ENCODE results near the gene ADAM23.

DNA sequence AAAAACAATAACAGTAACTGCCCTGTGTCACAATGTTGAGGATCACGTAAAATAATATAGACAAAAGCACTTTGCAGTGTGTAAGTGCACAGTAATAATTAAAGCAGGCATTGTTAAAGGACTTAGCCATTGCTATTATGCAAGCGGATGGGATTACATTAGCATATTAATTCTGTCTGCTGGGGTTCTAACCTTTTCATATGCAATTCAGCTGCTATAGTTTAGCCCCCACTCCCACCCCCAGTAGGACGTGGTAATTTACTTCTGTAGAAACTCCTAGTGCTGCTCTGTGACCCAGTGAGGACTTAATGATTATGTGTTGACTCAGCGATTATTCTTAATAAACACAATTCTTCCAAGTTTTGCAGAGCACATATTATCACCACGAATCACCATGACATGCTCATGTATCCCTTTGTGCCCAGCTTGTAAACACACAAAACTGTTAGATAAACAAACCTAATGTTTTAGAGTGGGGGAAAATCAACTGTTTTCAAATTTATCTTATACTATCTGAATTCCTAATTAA lies 5.1 kb upstream of the ADAM23 start:
- TF ChIP-seq, protein P1, sequence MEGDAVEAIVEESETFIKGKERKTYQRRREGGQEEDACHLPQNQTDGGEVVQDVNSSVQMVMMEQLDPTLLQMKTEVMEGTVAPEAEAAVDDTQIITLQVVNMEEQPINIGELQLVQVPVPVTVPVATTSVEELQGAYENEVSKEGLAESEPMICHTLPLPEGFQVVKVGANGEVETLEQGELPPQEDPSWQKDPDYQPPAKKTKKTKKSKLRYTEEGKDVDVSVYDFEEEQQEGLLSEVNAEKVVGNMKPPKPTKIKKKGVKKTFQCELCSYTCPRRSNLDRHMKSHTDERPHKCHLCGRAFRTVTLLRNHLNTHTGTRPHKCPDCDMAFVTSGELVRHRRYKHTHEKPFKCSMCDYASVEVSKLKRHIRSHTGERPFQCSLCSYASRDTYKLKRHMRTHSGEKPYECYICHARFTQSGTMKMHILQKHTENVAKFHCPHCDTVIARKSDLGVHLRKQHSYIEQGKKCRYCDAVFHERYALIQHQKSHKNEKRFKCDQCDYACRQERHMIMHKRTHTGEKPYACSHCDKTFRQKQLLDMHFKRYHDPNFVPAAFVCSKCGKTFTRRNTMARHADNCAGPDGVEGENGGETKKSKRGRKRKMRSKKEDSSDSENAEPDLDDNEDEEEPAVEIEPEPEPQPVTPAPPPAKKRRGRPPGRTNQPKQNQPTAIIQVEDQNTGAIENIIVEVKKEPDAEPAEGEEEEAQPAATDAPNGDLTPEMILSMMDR (IDR thresholded peaks at IDR 0.05): no peak
- no peak for TF ChIP-seq POLR2A (IDR thresholded peaks at IDR 0.05)

All from tibial nerve (tissue), 3 donors.